SK-N-SH treated with all-trans-retinoic acid at 6 μM for 48 hours (cell line): ENCODE data around the gene USP22.

ENCODE experiments used
- ARNTL ChIP-seq: fragments of 450-650 bp; formaldehyde crosslinking; IDR thresholded peaks from 2 replicates; pipeline ENCODE4 v1.5.0; 2020; ENCODE audit warnings: low read depth, mild to moderate bottlenecking, moderate library complexity, borderline replicate concordance
- RARB ChIP-seq: fragments of 250-450 bp; sonication (Bioruptor Pico); IDR thresholded peaks from 2 replicates; pipeline ENCODE4 v1.8.0; 2021; ENCODE audit warnings: mild to moderate bottlenecking, moderate library complexity
- SNAI2 ChIP-seq: fragments of 250-450 bp; sonication (Bioruptor Pico); IDR thresholded peaks from 2 replicates; pipeline ENCODE4 v1.5.0; 2020; ENCODE audit warnings: mild to moderate bottlenecking, moderate library complexity
- TSHZ2 ChIP-seq: fragments of 250-450 bp; sonication (Bioruptor Pico); IDR thresholded peaks from 2 replicates; pipeline ENCODE4 v1.5.0; 2020; ENCODE audit warnings: mild to moderate bottlenecking, moderate library complexity
- ZC3H10 ChIP-seq: fragments of 250-450 bp; sonication (Bioruptor Pico); IDR thresholded peaks from 2 replicates; pipeline ENCODE4 v1.5.1; 2021; ENCODE audit warnings: mild to moderate bottlenecking, moderate library complexity
- ZNF70 ChIP-seq: fragments of 450-650 bp; formaldehyde crosslinking; IDR thresholded peaks from 2 replicates; pipeline ENCODE4 v1.5.0; 2020; ENCODE audit warnings: mild to moderate bottlenecking, moderate library complexity
- ZNF8 ChIP-seq: fragments of 450-650 bp; formaldehyde crosslinking; IDR thresholded peaks from 2 replicates; pipeline ENCODE4 v1.5.0; 2020; ENCODE audit warnings: mild to moderate bottlenecking, moderate library complexity
- TF ChIP-seq, protein P1 (sequence below): fragments of 250-450 bp; sonication (Bioruptor Pico); IDR thresholded peaks from 2 replicates; pipeline ENCODE4 v1.8.0; 2020; ENCODE audit warnings: mild to moderate bottlenecking, moderate library complexity, borderline replicate concordance
- TF ChIP-seq, protein P2 (sequence below): fragments of 250-450 bp; sonication (Bioruptor Pico); IDR thresholded peaks from 2 replicates; pipeline ENCODE4 v1.5.1; 2021; ENCODE audit warnings: mild to moderate bottlenecking, moderate library complexity

DNA sequence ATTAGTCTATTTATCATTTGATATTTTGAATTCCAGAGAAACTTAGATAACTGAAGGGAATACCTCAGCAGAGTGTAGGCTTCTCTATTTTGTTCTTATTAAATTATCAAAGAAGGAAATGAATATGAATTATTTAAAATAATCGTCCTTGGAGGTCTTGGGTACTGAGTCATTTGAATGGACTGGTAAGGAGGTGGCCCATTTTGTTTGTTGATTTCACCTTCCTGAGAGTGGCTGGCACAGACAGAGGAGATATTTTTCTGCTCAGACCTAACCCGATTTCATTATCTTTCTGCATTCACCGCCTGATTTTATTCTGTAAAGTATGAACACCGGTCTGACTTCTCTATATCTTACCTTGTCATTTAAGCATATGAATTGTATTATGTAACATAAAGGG lies 88.0 kb downstream of the USP22 start:
- TF ChIP-seq ZC3H10 (no peak), ZNF70 (CRISPR knock-in tag) (no peak), TSHZ2 (CRISPR knock-in tag) (no peak), RARB (CRISPR knock-in tag) (no peak), SNAI2 (CRISPR knock-in tag) (no peak), ZNF8 (CRISPR knock-in tag) (no peak), ARNTL (CRISPR knock-in tag) (no peak)
- TF ChIP-seq, protein P1, sequence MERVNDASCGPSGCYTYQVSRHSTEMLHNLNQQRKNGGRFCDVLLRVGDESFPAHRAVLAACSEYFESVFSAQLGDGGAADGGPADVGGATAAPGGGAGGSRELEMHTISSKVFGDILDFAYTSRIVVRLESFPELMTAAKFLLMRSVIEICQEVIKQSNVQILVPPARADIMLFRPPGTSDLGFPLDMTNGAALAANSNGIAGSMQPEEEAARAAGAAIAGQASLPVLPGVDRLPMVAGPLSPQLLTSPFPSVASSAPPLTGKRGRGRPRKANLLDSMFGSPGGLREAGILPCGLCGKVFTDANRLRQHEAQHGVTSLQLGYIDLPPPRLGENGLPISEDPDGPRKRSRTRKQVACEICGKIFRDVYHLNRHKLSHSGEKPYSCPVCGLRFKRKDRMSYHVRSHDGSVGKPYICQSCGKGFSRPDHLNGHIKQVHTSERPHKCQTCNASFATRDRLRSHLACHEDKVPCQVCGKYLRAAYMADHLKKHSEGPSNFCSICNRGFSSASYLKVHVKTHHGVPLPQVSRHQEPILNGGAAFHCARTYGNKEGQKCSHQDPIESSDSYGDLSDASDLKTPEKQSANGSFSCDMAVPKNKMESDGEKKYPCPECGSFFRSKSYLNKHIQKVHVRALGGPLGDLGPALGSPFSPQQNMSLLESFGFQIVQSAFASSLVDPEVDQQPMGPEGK (CRISPR knock-in tag): no peak
- TF ChIP-seq, protein P2, sequence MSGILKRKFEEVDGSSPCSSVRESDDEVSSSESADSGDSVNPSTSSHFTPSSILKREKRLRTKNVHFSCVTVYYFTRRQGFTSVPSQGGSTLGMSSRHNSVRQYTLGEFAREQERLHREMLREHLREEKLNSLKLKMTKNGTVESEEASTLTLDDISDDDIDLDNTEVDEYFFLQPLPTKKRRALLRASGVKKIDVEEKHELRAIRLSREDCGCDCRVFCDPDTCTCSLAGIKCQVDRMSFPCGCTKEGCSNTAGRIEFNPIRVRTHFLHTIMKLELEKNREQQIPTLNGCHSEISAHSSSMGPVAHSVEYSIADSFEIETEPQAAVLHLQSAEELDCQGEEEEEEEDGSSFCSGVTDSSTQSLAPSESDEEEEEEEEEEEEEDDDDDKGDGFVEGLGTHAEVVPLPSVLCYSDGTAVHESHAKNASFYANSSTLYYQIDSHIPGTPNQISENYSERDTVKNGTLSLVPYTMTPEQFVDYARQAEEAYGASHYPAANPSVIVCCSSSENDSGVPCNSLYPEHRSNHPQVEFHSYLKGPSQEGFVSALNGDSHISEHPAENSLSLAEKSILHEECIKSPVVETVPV (CRISPR knock-in tag): no peak
